CD4-positive, alpha-beta T cell (primary cell): ENCODE measurements around the gene NCAM2. TPM values are rescaled to one million over a fixed set of nuclear protein-coding genes. Genes with fewer than 3 reads are reported as not detected.

Source experiments
- ATAC-seq: fragments of 200-7000 bp; cut with Tn5 transposase; one replicate; pipeline ENCODE4 v1.10.0; 2022; ENCODE audit warnings: mild to moderate bottlenecking; ENCODE audit not compliant: poor library complexity
- CTCF ChIA-PET: fragments of 350-600 bp; sonication (Branson Sonifier 250); formaldehyde crosslinking; loops from one replicate; lab custom pipeline; 2021; ENCODE audit warnings: antibody characterized with exemption, inconsistent platforms; lab: Charles Lee
- POLR2A ChIA-PET: fragments of 350-600 bp; sonication (Branson Sonifier 250); formaldehyde crosslinking; loops from one replicate; lab custom pipeline; 2021; ENCODE audit warnings: antibody characterized with exemption, inconsistent platforms; lab: Charles Lee
- DNase-seq, 14 experiments: peaks; one replicate each; pipeline ENCODE4 v3.0.0-alpha.2; 2013 to 2020; ENCODE audit warnings: mixed read lengths in 2 of 14
- H3K27ac ChIP-seq, 2 donors: one replicate each; pipeline versions ENCODE4 v1.5.1 to v1.7.0; 2013; ENCODE audit warnings: low read length in 2 of 2, low read depth in 1 of 2, mild to moderate bottlenecking in 1 of 2
- H3K27me3 ChIP-seq, 2 experiments: 1 replicate in 1 of 2; 2 replicates in 1 of 2; pipeline versions ENCODE4 v1.6.1 to v1.7.0; 2013; ENCODE audit warnings: low read length in 2 of 2, control low read depth in 1 of 2, mild to moderate bottlenecking in 1 of 2, moderate library complexity in 1 of 2; ENCODE audit not compliant: insufficient read depth in 2 of 2, control insufficient read depth in 1 of 2
- H3K36me3 ChIP-seq: one replicate; pipeline ENCODE4 v1.6.1; 2013; ENCODE audit warnings: low read length, control low read depth; ENCODE audit not compliant: insufficient read depth
- H3K4me1 ChIP-seq: one replicate; pipeline ENCODE4 v1.6.1; 2013; ENCODE audit warnings: low read length, control low read depth; ENCODE audit not compliant: insufficient read depth
- H3K4me3 ChIP-seq: one replicate; pipeline ENCODE4 v1.5.1; 2013; ENCODE audit warnings: mild to moderate bottlenecking, low read length, moderate library complexity
- H3K9me3 ChIP-seq, 2 experiments: 1 replicate in 1 of 2; 2 replicates in 1 of 2; pipeline versions ENCODE4 v1.6.1 to v1.7.0; 2013; ENCODE audit warnings: low read length in 2 of 2, mild to moderate bottlenecking in 2 of 2, control low read depth in 1 of 2, moderate library complexity in 1 of 2; ENCODE audit not compliant: control insufficient read depth in 1 of 2, insufficient read depth in 1 of 2
- H3K27ac Mint-ChIP-seq: one replicate; pipeline ENCODE4 v1.8.0; 2020; ENCODE audit warnings: mixed read lengths
- H3K27me3 Mint-ChIP-seq: one replicate; pipeline ENCODE4 v1.8.0; 2021; ENCODE audit warnings: mixed read lengths
- H3K36me3 Mint-ChIP-seq: one replicate; pipeline ENCODE4 v1.8.0; 2021; ENCODE audit warnings: low read depth, mixed read lengths
- H3K4me1 Mint-ChIP-seq: one replicate; pipeline ENCODE4 v1.8.0; 2021; ENCODE audit warnings: low read depth, mixed read lengths
- H3K4me3 Mint-ChIP-seq: one replicate; pipeline ENCODE4 v1.8.0; 2020; ENCODE audit warnings: mild to moderate bottlenecking, mixed read lengths
- H3K9me3 Mint-ChIP-seq: one replicate; pipeline ENCODE4 v1.8.0; 2020; ENCODE audit warnings: mixed read lengths
- intact Hi-C, 2 experiments: fragments of 100-400 bp; cut with DNase I in 1 of 2; cut with micrococcal nuclease in 1 of 2; formaldehyde crosslinking; loops; one replicate each; pipeline versions ENCODE4 v1.15.1 to v1.9.0; 2023 to 2025; cut with DNase I, micrococcal nuclease
- total RNA-seq, 174 experiments: library from RNA in 2 of 174; stranded (reverse) in 2 of 174; gene quantifications; one replicate each; pipeline ENCODE4 v1.2.3 and lab custom pipeline; 2021 to 2026
- TF ChIP-seq, protein P1 (sequence below): fragments of 200-600 bp; IDR thresholded peaks from one replicate; pipeline ENCODE4 v1.8.0; 2022; ENCODE audit warnings: antibody characterized with exemption, mild to moderate bottlenecking

The NCAM2 gene
- total RNA-seq, 2 experiments from 2014 or later, result not detected

GRCh38 chr21:21182401-21183010 is 184.3 kb downstream of the NCAM2 start:
- intact Hi-C loops, result no loop called here
- Mint-ChIP-seq H3K27ac (no peak overlapping the region), H3K36me3 (no peaks in the 10 kb centered on the region), H3K27me3 (no peaks in the 10 kb centered on the region), H3K9me3 (no peaks in the 10 kb centered on the region), H3K4me1 (no peaks in the 10 kb centered on the region), H3K4me3 (no peak overlapping the region)
- Histone ChIP-seq H3K4me1 (no peaks in the 10 kb centered on the region), H3K9me3 (no peaks in the 10 kb centered on the region), H3K27me3 (no peaks in the 10 kb centered on the region), H3K36me3 (no peaks in the 10 kb centered on the region), H3K27ac (no peak overlapping the region), H3K4me3 (no peak overlapping the region)
- CTCF ChIA-PET, result no interaction called here
- POLR2A ChIA-PET, result no interaction called here
- DNase-seq (no peak), ATAC-seq (no peak)
- TF ChIP-seq, protein P1, sequence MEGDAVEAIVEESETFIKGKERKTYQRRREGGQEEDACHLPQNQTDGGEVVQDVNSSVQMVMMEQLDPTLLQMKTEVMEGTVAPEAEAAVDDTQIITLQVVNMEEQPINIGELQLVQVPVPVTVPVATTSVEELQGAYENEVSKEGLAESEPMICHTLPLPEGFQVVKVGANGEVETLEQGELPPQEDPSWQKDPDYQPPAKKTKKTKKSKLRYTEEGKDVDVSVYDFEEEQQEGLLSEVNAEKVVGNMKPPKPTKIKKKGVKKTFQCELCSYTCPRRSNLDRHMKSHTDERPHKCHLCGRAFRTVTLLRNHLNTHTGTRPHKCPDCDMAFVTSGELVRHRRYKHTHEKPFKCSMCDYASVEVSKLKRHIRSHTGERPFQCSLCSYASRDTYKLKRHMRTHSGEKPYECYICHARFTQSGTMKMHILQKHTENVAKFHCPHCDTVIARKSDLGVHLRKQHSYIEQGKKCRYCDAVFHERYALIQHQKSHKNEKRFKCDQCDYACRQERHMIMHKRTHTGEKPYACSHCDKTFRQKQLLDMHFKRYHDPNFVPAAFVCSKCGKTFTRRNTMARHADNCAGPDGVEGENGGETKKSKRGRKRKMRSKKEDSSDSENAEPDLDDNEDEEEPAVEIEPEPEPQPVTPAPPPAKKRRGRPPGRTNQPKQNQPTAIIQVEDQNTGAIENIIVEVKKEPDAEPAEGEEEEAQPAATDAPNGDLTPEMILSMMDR, result no peak

DNA sequence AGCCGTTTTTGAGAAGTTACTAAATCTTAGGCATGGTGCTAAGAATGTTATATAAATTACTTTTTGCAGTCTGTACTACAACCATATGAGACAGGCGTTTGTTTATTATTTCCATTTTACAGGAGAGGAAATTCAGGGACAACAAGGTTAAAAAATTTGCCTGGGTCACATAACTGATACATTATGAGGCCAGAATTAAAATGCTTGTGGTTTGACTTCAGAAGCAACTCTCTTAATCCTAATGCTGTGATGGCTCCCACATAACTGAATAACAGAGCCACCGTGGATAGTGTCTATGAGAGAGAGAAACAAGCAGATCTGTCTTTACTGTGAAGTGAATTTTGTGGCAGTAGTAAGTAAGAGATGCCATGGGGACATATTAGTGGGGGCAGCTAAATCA is 184.9 kb downstream of the NCAM2 start:
- Mint-ChIP-seq H3K4me3 (no peak overlapping the region), H3K36me3 (no peaks in the 10 kb centered on the region), H3K9me3 (no peaks in the 10 kb centered on the region), H3K27ac (no peak overlapping the region), H3K27me3 (no peaks in the 10 kb centered on the region), H3K4me1 (no peaks in the 10 kb centered on the region)
- no peak overlapping the region for H3K27ac ChIP-seq
- ChIA-PET POLR2A (no interaction called here), CTCF (no interaction called here)
- DNase-seq (no peak), ATAC-seq (no peak)
- no peaks in the 10 kb centered on the region for H3K4me1 ChIP-seq
- TF ChIP-seq, protein P1, result no peak
- H3K36me3 ChIP-seq, result no peaks in the 10 kb centered on the region
- H3K9me3 ChIP-seq, result no peaks in the 10 kb centered on the region
- no peak overlapping the region for H3K4me3 ChIP-seq
- intact Hi-C loops, result no loop called here
- H3K27me3 ChIP-seq, result no peaks in the 10 kb centered on the region

GRCh38 chr21:21184771-21185528 is 186.7 kb downstream of the NCAM2 start:
- Mint-ChIP-seq H3K4me1 (no peaks in the 10 kb centered on the region), H3K9me3 (no peaks in the 10 kb centered on the region), H3K27ac (no peak overlapping the region), H3K36me3 (no peaks in the 10 kb centered on the region), H3K27me3 (no peaks in the 10 kb centered on the region), H3K4me3 (no peak overlapping the region)
- H3K4me1 ChIP-seq, result no peaks in the 10 kb centered on the region
- no peak for DNase-seq
- H3K9me3 ChIP-seq, result no peaks in the 10 kb centered on the region
- no peak for ATAC-seq
- no peaks in the 10 kb centered on the region for H3K36me3 ChIP-seq
- H3K4me3 ChIP-seq, result no peak overlapping the region
- no peak overlapping the region for H3K27ac ChIP-seq
- POLR2A ChIA-PET, result no interaction called here
- TF ChIP-seq, protein P1, result no peak
- CTCF ChIA-PET, result no interaction called here
- no peaks in the 10 kb centered on the region for H3K27me3 ChIP-seq
- intact Hi-C loops, result no loop called here
